Measurements from ENCODE around the gene GDPGP1.
"Not testable (repeated sequence)": the region's sequence is repeated elsewhere in the genome, so short reads cannot be mapped to it uniquely, and the experiment has no call there.

GDPGP1 gene

DNA sequence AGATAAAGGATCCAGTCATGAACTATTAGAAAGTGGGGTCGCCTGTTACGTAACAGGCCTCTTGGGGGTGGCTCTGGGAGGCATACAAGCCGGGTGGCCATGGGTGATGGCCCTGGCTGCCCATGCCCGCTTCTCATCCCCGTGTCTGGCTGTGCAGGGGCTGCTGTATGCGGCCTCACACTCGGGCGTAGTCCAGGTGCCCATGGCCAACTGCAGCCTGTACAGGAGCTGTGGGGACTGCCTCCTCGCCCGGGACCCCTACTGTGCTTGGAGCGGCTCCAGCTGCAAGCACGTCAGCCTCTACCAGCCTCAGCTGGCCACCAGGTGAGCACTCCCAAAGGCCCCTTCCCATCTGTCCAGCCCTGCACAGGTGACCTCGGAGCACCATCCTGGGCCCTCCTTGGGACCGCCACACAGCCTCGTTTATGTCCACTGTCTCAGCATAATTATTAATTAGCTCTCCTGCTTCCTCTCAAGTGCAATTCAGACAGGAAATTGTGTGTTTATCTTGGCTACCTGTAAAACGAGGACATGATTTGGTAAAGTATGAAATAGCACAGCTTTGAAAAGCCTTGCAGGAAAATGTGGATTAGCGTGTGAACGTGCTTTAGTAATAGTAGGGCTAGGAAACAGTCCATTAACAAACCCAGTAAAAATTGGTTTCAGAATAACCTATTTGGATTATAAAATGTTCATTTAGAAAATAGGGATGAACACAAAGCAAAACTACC, 8.3 kb upstream of the GDPGP1 start:
- DNase-seq (ENCODE audit: low read depth in 3 of 3): no peak

DNA sequence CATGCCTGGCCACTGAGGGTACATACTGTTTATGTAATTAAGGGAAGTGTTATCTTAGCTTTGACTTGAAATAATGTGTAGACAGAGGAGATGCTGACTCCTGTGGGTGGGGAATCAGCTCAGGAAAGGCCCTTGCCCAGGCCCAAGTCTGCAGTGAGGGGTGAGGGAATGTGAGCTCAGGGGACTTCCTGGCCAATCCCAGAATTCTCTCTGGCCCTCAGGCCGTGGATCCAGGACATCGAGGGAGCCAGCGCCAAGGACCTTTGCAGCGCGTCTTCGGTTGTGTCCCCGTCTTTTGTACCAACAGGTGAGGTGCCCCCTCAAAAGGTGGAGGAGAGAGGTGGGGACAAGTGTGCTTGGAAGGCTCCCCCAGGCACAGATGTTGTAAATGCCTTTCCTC, 6.7 kb upstream of the GDPGP1 start:
- no peak for DNase-seq (ENCODE audit: low read depth in 3 of 3)

DNA sequence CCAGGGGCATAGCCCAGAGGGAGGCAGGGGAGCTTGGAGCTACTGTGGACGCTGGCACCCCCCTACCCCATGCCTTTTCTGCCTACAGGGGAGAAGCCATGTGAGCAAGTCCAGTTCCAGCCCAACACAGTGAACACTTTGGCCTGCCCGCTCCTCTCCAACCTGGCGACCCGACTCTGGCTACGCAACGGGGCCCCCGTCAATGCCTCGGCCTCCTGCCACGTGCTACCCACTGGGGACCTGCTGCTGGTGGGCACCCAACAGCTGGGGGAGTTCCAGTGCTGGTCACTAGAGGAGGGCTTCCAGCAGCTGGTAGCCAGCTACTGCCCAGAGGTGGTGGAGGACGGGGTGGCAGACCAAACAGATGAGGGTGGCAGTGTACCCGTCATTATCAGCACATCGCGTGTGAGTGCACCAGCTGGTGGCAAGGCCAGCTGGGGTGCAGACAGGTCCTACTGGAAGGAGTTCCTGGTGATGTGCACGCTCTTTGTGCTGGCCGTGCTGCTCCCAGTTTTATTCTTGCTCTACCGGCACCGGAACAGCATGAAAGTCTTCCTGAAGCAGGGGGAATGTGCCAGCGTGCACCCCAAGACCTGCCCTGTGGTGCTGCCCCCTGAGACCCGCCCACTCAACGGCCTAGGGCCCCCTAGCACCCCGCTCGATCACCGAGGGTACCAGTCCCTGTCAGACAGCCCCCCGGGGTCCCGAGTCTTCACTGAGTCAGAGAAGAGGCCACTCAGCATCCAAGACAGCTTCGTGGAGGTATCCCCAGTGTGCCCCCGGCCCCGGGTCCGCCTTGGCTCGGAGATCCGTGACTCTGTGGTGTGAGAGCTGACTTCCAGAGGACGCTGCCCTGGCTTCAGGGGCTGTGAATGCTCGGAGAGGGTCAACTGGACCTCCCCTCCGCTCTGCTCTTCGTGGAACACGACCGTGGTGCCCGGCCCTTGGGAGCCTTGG, 5.9 kb upstream of the GDPGP1 start:
- no peak for DNase-seq (ENCODE audit: low read depth in 3 of 3)

DNA sequence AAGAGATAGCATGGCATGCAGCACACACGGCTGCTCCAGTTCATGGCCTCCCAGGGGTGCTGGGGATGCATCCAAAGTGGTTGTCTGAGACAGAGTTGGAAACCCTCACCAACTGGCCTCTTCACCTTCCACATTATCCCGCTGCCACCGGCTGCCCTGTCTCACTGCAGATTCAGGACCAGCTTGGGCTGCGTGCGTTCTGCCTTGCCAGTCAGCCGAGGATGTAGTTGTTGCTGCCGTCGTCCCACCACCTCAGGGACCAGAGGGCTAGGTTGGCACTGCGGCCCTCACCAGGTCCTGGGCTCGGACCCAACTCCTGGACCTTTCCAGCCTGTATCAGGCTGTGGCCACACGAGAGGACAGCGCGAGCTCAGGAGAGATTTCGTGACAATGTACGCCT, 5.0 kb upstream of the GDPGP1 start:
- no peak for DNase-seq (ENCODE audit: low read depth in 3 of 3)

DNA sequence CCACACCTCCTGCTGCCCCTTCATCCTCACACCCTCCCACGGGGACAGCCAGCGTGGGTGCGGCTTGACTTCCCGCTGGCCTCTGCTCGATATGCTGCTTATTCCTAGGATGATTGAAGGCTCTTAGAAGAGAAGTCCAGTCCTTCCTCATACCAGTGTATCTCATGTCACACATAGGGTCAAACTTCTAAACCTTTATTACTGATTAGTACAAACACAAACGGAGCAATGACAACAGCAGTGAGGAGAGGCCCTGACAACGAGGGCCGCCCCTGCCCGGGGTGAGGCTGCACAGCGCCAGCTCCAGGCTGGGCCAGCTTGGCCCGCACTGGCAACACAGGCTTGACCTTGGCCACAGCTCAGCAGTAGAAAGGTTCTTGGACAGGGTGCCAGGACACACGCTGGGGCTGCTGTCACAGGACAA, 3.9 kb upstream of the GDPGP1 start:
- DNase-seq (ENCODE audit: low read depth in 3 of 3): no peak

DNA sequence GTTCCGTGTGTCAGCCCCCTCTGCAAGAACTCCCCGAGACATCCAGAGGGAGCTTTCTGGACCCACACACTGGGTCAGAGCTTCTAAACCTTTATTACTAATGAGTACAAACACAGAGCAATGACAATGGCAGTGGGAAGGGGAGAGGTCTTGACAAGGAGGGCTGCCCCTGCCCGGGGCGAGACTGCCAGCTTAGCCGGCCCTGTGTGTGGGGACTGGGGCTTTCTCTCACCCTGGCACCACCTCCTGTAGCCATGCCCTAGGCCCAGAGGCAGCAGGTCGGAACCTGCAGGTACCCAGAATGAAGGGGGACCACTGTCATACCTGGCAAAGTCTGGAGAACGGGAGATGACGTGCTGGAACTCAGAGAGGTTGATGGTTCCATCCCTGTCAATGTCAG, 3.4 kb upstream of the GDPGP1 start:
- no peak for DNase-seq (ENCODE audit: low read depth in 3 of 3)

DNA sequence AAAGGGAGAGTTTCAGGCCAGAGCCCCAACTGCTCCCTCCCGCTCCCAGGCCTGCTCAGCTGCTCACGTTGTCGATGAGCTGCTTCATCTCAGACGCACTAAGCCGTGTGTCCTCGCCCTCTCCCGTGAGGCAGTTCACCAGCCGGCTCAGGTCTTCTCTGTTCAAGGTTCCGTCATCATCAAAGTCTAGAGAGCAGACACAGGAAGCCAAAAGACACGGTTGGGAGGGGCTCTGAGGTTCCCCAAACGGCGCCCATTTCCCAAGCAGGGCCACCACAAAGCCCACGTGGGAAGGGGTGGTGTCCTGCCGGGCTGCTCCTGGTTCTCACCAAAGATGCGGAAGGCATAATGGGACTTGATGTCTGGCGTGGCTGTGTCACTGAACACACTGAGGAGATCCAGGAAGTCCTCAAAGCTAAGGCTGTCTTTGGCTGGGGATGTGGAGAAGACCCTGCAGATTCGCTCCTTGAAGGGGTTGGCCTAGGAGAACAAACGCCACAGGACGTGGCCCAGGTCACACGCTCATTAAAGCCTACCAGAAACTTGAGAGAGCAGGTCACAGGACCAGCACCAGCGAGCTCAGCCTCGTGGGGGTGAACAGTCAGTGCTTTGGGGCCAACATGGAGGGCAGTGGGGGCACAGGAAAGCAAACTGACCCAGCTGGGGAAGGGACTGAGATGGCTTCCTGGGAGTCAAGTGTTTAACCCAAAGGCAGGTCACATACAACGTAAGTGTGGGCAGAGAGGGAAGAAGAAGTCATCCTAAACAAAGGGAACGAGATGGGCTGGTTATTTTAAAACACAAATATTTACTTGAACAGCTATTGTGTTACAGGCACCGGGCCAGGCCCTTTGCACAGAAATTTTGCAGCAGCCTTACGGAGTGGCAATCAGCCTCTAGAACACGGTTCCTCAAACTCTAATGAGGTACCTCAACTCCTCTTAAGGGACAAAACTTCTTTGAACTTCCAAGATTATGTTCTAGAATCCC, 2.7 kb upstream of the GDPGP1 start:
- peak; percentile 24 to 69 (median 52) for DNase-seq (ENCODE audit: low read depth in 3 of 3)

DNA sequence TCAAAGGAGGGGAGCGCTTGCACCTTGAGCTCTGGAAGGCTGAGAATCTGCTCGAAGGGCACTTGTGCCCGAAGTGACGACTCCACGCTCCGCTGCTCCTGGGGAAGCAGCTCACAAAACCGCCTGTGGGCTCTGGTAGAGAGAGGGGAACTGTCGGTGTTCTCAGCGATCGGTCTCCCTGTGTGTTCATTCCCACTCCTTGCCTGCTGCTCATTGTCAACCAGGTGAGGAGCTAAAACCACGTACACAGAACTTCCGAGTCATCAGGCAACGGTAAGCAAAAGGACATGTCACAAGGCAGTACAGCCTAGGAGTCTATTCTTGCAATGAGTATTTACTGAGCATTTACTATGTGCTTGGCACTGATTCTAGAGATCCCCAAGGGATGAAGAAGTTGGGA, 1.8 kb upstream of the GDPGP1 start:
- DNase-seq (ENCODE audit: low read depth in 3 of 3): no peak

DNA sequence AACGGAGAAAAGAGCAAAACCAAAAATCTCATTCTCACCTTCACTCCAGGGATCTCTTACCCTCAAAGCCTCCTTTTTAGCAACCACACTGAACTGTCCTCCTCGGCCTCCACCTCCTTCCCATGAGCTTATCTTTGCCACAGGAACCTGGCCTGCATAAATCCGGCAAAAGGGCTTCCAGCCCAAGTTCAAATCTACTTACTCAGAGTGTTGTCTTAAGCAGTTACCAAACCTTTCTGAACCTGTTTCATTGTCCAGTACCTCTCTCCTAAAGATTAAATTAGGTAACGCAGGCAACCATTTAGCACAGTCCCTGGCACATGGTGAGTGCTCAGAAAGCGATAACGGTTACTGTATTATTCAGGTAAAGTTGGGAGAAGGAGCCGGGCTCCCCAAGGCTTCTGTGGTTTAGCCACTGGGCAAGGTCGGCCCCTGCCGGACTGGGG, 1.0 kb upstream of the GDPGP1 start:
- no peak for DNase-seq (ENCODE audit: low read depth in 3 of 3)

DNA sequence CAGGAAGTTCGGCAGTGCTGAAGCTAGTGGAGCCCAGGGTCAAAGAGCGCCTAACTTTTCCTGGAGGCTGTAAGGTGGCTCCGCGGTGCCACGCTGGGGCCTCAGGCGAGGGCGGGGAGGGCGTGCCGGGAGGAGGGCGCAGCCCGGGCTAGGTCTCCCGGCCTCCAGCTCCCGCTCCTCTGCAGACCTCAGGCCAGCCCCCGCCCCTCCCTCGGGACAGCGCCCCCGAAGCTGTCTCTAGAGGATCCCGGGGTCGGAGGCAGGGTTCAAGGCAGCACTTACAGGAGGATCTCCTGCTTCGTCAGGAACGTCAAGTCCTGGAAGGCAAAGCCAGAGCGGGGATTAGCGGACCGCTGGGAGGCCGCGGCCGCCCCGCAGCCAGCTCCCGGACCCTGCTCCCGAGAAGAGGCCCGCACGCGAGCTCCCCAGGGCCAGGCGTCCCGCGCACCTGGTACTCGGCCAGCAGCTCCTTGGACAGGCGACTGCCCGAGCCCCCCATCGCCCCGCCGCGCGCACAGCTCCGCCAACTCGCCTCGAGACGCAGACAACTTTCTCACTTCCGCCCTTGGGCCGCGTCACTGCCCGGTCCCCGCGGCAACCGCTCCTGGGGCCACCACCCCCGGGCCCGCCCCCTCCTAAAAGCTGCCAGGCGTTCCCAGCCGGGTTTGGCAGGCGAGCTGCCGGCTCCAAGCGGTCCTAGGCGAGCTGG, 468 bp upstream of the GDPGP1 start, which contains the start of gene CIB1:
CIB1 (minus strand) TSS at position 555 of the 709 bp plus-strand sequence; CDS start at position 499, 56 bp downstream.
- peak; percentile 48 to 96 (median 94) for DNase-seq (ENCODE audit: low read depth in 3 of 3)

DNA sequence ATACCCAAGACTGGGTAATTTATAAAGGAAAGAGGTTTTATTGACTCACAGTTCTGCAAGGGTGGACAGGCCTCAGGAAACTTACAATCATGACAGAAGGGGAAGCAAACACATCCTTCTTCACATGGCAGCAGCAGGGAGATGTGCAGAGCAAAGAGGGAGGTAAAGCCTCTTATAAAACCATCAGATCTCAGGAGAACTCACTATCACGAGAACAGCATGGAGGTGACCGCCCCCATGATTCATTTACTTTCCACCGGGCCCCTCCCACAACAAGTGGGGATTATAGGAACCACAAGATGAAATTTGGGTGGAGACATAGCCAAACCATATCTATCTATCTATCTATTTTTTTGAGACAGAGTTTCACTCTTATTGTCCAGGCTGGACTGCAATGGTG, 5.4 kb downstream of the GDPGP1 start:
- no peak for DNase-seq (ENCODE audit: low read depth in 3 of 3)

DNA sequence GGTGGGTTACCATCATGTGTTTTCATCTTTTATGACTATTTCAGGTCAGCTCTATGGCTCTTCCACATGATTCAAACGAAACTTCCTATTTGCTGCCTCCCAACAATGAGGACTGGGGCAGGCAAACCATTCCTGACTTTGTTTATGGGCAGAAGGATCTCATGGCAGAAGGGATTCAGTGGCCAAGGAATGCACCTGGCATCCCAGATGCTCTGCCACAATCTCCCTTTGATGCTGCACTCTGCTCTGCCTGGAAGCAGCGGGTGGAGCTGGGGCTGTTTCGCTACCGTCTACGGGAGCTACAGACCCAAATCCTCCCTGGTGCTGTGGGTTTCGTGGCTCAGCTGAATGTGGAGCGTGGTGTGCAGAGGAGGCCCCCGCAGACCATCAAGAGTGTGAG, 6.8 kb downstream of the GDPGP1 start:
- no peak for DNase-seq (ENCODE audit: low read depth in 3 of 3)

DNA sequence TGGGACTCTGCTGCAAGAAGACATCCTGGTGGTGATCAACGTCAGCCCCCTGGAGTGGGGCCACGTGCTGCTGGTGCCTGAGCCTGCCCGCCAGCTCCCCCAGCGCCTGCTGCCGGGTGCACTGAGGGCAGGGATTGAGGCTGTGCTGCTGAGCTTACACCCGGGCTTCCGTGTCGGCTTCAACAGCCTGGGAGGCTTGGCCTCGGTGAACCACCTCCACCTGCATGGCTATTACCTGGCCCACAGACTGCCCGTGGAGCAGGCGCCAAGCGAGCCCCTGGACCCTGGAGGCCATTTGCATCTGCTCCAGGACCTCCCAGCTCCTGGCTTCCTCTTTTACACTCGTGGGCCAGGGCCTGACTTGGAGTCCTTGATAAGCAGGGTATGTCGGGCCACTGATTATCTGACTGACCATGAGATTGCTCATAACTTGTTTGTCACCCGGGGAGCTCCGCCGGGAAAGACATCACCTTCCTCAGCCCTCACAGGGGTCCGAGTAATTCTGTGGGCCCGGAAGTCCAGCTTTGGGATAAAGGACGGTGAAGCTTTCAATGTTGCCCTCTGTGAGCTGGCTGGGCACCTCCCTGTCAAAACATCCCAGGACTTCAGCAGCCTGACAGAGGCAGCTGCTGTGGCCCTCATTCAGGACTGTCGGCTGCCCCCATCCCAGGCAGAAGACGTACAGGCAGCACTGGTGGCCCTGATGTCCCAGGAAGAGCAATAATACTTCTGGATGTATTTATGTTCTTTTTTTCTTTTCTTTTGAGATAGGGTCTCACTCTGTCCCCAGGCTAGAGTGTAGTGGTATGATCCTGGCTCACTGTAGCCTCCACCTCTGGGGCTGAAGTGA, 7.6 kb downstream of the GDPGP1 start:
- DNase-seq (ENCODE audit: low read depth in 3 of 3): no peak

DNA sequence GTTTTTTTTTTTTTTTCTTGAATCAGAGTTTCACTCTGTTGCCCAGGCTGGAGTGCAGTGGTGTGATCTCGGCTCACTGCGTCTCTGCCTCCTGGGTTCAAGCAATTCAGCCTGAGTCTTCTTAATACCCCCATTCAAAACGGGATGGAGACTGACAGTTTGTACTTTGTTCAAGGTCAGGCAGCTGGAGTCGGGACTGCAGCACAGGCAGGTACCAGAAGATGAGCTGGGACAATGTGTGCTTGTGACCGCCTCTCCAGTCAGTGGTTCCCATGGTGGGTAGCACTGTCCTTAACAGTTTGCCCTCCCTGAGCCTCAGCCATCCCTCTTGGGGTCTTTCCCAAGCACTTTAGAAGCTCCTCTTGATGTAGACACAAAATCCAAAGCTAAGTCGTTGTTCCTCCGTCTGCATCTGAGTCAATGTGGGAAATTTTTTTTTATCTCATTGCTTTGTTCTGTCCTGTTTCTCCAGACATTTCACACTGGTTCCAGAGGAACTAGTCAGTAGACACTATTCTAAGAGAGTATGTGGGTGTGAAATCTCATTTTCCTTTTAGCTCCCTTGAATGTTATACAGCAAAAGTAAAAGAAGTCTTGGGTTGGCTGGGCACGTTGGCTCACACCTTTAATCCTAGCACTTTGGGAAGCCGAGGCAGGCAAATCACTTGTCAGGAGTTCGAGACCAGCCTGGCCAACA, 10.1 kb downstream of the GDPGP1 start:
- DNase-seq (ENCODE audit: low read depth in 3 of 3): no peak

DNA sequence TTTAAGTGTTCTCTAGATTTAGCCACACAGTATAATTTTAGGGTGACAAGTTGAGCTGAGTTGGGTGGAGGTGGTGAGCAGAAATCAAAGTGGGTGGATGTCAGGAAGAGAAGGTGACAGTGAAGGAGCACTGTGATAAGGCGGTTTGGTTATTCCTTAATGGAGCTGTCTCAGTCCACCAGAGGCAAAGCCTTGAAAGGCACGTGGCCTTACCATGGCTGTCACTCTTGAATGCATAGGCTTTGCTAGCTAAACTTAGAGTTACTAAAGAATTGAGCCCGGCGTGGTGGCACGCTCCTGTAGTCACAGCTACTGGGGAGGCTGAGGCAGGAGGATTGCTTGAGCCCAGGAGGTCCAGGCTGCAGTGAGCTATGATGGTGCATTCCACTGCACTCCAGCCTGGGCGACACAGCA, 14.8 kb downstream of the GDPGP1 start:
- no peak for DNase-seq (ENCODE audit: low read depth in 3 of 3)

DNA sequence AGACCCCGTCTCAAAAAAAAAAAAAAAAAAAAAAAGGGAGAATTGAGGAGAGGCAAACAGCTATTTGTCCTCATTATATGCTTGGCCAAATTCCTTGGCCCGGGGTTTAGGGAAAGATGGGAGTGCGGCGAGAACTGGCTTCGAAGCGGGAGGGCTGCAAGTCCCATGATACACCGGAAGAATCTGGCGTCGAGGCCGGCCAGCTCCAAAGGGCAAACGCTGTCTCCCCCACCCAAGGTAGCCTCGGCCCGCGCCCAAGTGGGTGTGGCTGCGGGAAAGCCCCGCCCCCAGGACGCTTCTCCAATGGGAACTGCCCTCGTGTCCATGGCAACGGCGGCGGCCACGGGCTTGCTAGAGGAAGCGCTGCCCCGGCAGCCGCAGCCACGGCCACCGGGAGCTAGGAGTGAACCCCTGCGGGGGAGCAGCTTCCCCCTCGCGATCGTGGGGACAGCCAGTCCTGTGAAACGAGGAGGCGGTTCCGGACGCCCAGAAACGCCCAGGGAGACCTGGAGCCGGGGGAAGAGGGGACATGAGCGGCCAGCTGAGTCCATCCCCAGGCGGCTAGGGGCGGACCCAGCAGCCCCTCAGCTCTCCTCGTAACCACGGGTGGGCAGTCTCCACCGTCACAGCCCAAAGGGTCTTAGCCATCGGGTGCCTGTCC, 15.3 kb downstream of the GDPGP1 start, which contains the start of gene TTLL13:
TTLL13 (plus strand) TSS at position 354 of the 661 bp plus-strand sequence. CDS start 1,075 bp downstream, outside the sequence.
- peak; percentile 50 to 66 (median 55) for DNase-seq (ENCODE audit: low read depth in 3 of 3)

DNA sequence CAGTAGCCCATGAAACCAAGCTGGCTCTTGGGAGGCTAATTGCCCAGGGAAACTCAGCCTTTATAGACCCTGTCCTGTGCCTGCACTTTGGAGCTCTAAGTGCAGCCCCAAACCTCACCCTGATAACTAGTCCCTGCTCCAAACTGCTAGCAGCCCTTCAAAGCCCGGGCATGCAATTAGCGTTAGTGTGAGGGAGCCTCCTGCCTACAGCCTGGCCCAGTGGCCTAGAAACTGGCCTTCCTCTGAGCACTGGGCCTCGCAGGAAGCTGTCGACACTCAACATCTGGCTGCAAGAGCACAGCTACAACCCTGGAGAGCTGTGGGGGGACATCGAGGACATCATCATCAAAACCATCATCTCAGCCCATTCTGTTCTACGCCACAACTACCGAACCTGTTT, 23.8 kb downstream of the GDPGP1 start:
- DNase-seq (ENCODE audit: low read depth in 3 of 3): no peak

DNA sequence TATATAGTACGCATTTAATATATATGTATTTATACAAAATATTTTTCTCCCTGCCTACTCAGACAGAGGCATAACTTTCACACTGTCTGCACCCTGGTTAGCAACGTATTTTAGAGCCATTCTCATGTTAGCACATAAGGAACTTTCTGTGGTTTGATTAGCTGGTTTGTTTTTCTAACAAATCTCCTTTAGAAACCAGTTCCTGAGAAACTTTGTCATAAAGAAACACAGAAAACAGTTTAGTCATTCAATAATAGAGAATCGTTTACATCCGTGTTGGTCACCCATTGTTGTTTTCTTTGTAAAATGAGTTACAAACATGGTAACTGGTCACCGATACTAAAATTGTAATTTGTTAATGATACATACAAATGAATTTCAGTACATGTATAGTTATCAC, 25.5 kb downstream of the GDPGP1 start:
- DNase-seq (ENCODE audit: low read depth in 3 of 3): no peak

DNA sequence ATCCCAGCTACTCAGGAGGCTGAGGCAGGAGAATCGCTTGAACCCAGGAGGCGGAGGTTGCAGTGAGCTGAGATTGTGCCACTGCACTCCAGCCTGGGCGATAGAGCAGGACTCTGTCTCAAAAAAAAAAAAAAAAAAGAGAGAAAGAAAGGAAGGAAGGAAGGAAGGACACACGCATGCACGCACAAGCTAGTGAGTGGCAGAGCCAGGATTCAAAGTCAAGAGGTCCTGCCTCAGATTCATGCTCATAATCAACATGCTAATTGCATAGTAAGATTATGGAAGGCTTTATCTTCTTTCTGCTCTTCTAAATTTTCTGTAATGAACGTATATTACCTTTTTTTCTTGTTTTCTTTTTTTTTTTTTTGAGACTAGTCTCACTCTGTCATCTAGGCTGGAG, 26.7 kb downstream of the GDPGP1 start:
- DNase-seq (ENCODE audit: low read depth in 3 of 3): not testable (repeated sequence)
